Upper lobe of left lung (tissue), 6 donors: ENCODE data around the gene CAST. TPM values are rescaled to one million over a fixed set of nuclear protein-coding genes. Genes with fewer than 3 reads are reported as not detected.

Experiments
- ATAC-seq, 2 donors: fragments of 200-7000 bp; cut with Tn5 transposase; one replicate each; pipeline ENCODE4 v1.9.1; 2022; ENCODE audit warnings: mild to moderate bottlenecking in 2 of 2, moderate library complexity in 2 of 2; ENCODE audit not compliant: low FRiP score in 2 of 2
- DNase-seq, 2 donors: peaks; one replicate each; pipeline ENCODE4 v3.0.0-alpha.2; 2019 to 2020
- H3K27ac ChIP-seq, 4 donors: fragments of 200-600 bp; sonication (generic); one replicate each; pipeline ENCODE4 v1.5.1; 2016 to 2019
- H3K27me3 ChIP-seq, 4 donors: fragments of 200-600 bp; sonication (generic); one replicate each; pipeline ENCODE4 v1.5.1; 2017 to 2019
- H3K36me3 ChIP-seq, 4 donors: fragments of 200-600 bp; sonication (generic); one replicate each; pipeline ENCODE4 v1.5.1; 2016 to 2019
- H3K4me1 ChIP-seq, 4 donors: fragments of 200-600 bp; sonication (generic); one replicate each; pipeline ENCODE4 v1.5.1; 2018 to 2019
- H3K4me3 ChIP-seq, 4 donors: fragments of 200-600 bp; sonication (generic); one replicate each; pipeline ENCODE4 v1.5.1; 2017 to 2019; ENCODE audit warnings: mild to moderate bottlenecking in 2 of 4, moderate library complexity in 1 of 4
- H3K9me3 ChIP-seq, 4 donors: fragments of 200-600 bp; sonication (generic); one replicate each; pipeline ENCODE4 v1.5.1; 2018 to 2019
- EP300 ChIP-seq, 4 donors: sonication (generic); formaldehyde crosslinking; IDR thresholded peaks; one replicate each; pipeline ENCODE4 v1.5.1; 2017; ENCODE audit warnings: antibody characterized with exemption in 4 of 4, control low read depth in 2 of 4
- POLR2A ChIP-seq, 4 donors: fragments of 450-650 bp; IDR thresholded peaks; one replicate each; pipeline ENCODE4 v1.5.1; 2016 to 2017; ENCODE audit warnings: antibody characterized with exemption in 4 of 4, mild to moderate bottlenecking in 2 of 4
- POLR2AphosphoS5 ChIP-seq, 2 donors: sonication (generic); formaldehyde crosslinking; IDR thresholded peaks; one replicate each; pipeline ENCODE4 v1.5.1; 2017; ENCODE audit warnings: antibody characterized with exemption in 2 of 2
- WGBS, 2 donors: methylation state at CpG; one replicate each; pipeline ENCODE4 v1.1.5; 2017 to 2018; 5-methylcytosine and 5-hydroxymethylcytosine counted together
- total RNA-seq, 6 donors: library from RNA; depleted of rRNA in 4 of 6; stranded (reverse); fragments of >200 nt in 4 of 6; gene quantifications; one replicate each; pipeline versions ENCODE4 v1.1.0 to v1.2.1, GENCODE V29; 2016 to 2021
- TF ChIP-seq, protein P1 (sequence below), 6 experiments: fragments of 450-650 bp in 4 of 6; fragments of 200-600 bp in 2 of 6; sonication (generic) in 2 of 6; IDR thresholded peaks; one replicate each; pipeline ENCODE4 v1.5.1; 2016 to 2019; ENCODE audit warnings: antibody characterized with exemption in 6 of 6
- donor health status: DM: no; HTN: no; CAD: no; lungs with moderate emphysema.
- donor health status: DM: no; HTN: yes; CAD: no; lungs with severe emphysema.

Gene CAST
- total RNA-seq, 6 donors from 2014 or later: 233 to 388 (median 270) TPM

DNA sequence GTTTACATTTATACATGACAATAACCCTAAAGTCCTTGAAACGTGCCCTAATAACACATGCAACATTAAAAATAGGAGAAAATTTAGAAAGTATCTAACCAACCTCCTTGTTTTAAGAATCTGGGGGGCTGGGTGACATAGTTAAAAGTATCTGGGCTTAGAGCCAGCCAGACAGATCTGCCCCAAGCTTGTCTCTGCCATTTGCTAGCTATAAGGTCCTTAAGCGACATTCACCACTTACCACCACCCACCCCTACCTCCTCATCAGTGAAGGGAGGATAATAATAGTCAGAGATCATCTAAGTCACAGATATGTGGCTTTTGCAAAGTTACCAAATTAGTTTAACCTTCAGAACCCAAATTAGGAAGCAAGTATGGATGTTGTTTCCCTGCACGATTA lies 33.8 kb upstream of the CAST start:
- Histone ChIP-seq H3K27me3 (no peaks in the 10 kb centered on the region), H3K4me3 (no peak overlapping the region), H3K9me3 (no peaks in the 10 kb centered on the region), H3K27ac (no peak overlapping the region), H3K4me1 (peaks cover 0 to 10% (median 4%) of the 10 kb centered on the region in 4 donors), H3K36me3 (no peaks in the 10 kb centered on the region)
- WGBS, 2 donors: 81 to 86% methylated on average over 3 of the region's 3 CpGs
- DNase-seq (no peak), ATAC-seq (no peak)
- no peak for TF ChIP-seq POLR2AphosphoS5 (IDR thresholded peaks at IDR 0.05)
- no peak for TF ChIP-seq EP300 (IDR thresholded peaks at IDR 0.05)
- TF ChIP-seq, protein P1, sequence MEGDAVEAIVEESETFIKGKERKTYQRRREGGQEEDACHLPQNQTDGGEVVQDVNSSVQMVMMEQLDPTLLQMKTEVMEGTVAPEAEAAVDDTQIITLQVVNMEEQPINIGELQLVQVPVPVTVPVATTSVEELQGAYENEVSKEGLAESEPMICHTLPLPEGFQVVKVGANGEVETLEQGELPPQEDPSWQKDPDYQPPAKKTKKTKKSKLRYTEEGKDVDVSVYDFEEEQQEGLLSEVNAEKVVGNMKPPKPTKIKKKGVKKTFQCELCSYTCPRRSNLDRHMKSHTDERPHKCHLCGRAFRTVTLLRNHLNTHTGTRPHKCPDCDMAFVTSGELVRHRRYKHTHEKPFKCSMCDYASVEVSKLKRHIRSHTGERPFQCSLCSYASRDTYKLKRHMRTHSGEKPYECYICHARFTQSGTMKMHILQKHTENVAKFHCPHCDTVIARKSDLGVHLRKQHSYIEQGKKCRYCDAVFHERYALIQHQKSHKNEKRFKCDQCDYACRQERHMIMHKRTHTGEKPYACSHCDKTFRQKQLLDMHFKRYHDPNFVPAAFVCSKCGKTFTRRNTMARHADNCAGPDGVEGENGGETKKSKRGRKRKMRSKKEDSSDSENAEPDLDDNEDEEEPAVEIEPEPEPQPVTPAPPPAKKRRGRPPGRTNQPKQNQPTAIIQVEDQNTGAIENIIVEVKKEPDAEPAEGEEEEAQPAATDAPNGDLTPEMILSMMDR (IDR thresholded peaks at IDR 0.05): no peak
- no peak for TF ChIP-seq POLR2A (IDR thresholded peaks at IDR 0.05)

DNA sequence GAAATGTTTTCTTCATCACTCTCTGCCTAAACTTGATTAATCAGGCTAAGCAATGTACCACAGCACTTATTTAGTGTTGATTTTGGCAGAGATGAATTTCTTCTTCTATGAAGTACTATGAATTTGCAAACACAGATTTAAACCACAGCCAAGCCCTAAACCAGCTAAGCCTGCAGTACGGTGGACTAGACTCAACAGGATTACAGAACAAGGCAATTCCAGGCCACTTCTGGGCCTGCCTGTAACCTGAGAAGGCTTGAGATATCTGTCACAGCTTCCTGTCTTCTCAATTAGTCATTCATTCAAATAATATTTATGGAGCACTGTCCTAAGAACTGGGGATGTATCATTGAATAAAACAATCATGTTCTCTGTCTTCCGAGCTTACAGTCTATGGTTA lies 32.4 kb upstream of the CAST start:
- no peak for TF ChIP-seq POLR2AphosphoS5 (IDR thresholded peaks at IDR 0.05)
- no peak for TF ChIP-seq POLR2A (IDR thresholded peaks at IDR 0.05)
- TF ChIP-seq, protein P1 (IDR thresholded peaks at IDR 0.05): no peak
- no peak for TF ChIP-seq EP300 (IDR thresholded peaks at IDR 0.05)
- no peak overlapping the region for H3K4me3 ChIP-seq
- peak overlapping the region in 1 of 4 donors; percentile 40 for H3K27ac ChIP-seq
- 22 to 57% methylated on average over 2 of the region's 2 CpGs for WGBS, 2 donors
- ATAC-seq: peak; percentile 60 to 87
- no peaks in the 10 kb centered on the region for H3K36me3 ChIP-seq
- H3K4me1 ChIP-seq: peaks cover 0 to 10% (median 4%) of the 10 kb centered on the region in 4 donors
- peak in 1 of 2 donors; percentile 77 for DNase-seq
- H3K9me3 ChIP-seq: no peaks in the 10 kb centered on the region
- H3K27me3 ChIP-seq: no peaks in the 10 kb centered on the region

DNA sequence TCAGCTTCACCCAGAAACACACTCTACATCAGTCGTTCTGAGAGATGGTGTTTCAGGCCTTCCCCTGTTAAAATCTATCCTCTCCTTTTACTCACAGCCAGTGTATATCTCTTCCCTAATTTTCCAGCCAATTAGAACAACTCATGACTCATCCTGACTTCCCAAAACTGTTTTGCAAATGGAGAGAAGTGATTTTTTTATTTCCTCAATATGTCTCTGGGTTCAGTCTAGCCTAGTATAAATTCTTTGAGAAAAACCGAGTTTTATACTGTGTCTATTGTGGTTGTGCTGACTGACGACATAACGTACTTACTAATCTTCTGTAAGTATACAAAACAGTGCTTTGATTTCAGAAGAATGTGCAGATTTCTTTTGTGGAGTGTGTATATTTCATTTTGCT lies 28.4 kb upstream of the CAST start:
- peak in 1 of 2 donors; percentile 44 for ATAC-seq

DNA sequence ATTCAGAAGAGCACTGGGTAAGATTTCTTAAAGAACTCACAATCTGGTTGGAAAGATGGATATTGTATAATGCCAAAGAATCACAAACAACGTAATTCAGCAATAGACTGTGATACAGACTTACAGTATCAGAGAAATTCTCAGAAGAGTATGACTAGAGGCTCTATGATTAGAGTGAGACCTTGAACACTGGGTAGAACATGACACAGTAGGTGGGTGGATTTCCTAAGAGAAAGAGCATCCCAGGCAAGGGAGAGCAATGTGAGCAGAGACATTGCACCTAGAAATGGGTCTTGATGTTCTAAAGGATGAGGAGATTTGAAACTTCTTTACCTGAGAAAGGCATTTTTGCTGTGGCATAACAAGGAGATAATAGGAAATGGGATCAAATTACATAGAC lies 27.3 kb upstream of the CAST start:
- H3K36me3 ChIP-seq: no peaks in the 10 kb centered on the region
- TF ChIP-seq EP300 (IDR thresholded peaks at IDR 0.05) (no peak), POLR2AphosphoS5 (IDR thresholded peaks at IDR 0.05) (no peak), POLR2A (IDR thresholded peaks at IDR 0.05) (no peak)
- TF ChIP-seq, protein P1 (IDR thresholded peaks at IDR 0.05): no peak
- H3K4me1 ChIP-seq: peaks cover 0 to 5% (median 0%) of the 10 kb centered on the region in 4 donors
- no peaks in the 10 kb centered on the region for H3K9me3 ChIP-seq
- ATAC-seq: no peak
- no peak overlapping the region for H3K4me3 ChIP-seq
- 90 to 96% methylated on average over 1 of the region's 1 CpG for whole genome bisulfite sequencing, 2 donors
- H3K27ac ChIP-seq: no peak overlapping the region
- no peak for DNase-seq
- H3K27me3 ChIP-seq: no peaks in the 10 kb centered on the region

More for the DNA sequence above, 28.4 kb upstream of the CAST start:
- H3K4me3 ChIP-seq: no peak overlapping the region
- no peak for DNase-seq
- 57 to 80% methylated on average over 4 of the region's 4 CpGs for WGBS, 2 donors
- TF ChIP-seq POLR2A (IDR thresholded peaks at IDR 0.05) (peak in 1 of 4 donors; percentile 6), POLR2AphosphoS5 (IDR thresholded peaks at IDR 0.05) (no peak)
- peaks cover 0 to 10% (median 4%) of the 10 kb centered on the region in 4 donors for H3K4me1 ChIP-seq
- no peak overlapping the region for H3K27ac ChIP-seq
- no peaks in the 10 kb centered on the region for H3K36me3 ChIP-seq
- H3K9me3 ChIP-seq: no peaks in the 10 kb centered on the region
- no peaks in the 10 kb centered on the region for H3K27me3 ChIP-seq

DNA sequence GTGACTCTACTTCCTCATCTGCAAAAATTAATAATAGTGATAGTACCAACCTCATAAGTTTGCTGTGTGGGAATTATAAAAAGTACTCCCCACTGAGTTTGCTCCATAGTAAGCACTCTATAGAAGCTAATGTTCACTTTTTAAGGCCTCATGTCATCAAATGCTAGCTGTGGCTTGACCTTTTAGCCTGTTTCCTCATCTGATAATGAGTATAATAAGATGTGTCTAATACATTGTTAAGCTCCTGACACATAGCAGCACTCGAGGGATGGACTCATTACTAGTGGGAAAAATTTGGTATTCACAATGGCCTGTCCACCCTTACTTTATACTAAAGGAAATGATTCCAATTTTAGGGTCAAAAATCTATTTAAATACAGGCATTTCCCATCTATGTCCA lies 26.1 kb upstream of the CAST start:
- ATAC-seq (no peak), DNase-seq (no peak)
- H3K27me3 ChIP-seq: no peaks in the 10 kb centered on the region
- no peak overlapping the region for H3K27ac ChIP-seq
- no peaks in the 10 kb centered on the region for H3K36me3 ChIP-seq
- H3K9me3 ChIP-seq: no peaks in the 10 kb centered on the region
- H3K4me1 ChIP-seq: no peaks in the 10 kb centered on the region
- WGBS, 2 donors: 50 to 68% methylated on average over 1 of the region's 1 CpG
- no peak overlapping the region for H3K4me3 ChIP-seq
- TF ChIP-seq POLR2AphosphoS5 (IDR thresholded peaks at IDR 0.05) (no peak), EP300 (IDR thresholded peaks at IDR 0.05) (no peak)

DNA sequence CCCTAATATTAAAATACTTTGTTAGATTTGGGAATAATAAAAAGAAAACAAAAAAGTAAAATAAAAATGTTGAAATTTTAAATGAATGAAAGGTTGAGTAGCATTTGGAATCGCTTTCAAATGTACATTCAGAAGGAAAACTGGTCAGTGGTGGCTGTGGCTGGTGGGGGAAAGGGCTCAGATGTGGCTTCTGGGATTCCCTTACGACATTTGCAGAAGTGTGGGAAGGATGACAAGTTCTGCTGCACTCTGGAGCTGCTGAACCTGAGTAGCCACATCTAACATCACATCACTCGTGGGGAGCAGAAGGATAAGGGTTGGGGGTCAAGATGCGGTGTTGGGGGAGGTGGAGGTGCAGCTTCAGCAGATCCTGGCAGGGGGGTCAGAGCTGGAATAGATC lies 25.6 kb upstream of the CAST start:
- peak in 1 of 2 donors; percentile 21 for ATAC-seq
- Histone ChIP-seq H3K27ac (no peak overlapping the region), H3K4me1 (peaks cover 2 to 4% (median 3%) of the 10 kb centered on the region in 4 donors), H3K27me3 (no peaks in the 10 kb centered on the region), H3K4me3 (no peak overlapping the region), H3K36me3 (no peaks in the 10 kb centered on the region), H3K9me3 (no peaks in the 10 kb centered on the region)
- no peak for DNase-seq
- TF ChIP-seq EP300 (IDR thresholded peaks at IDR 0.05) (no peak), POLR2A (IDR thresholded peaks at IDR 0.05) (no peak), POLR2AphosphoS5 (IDR thresholded peaks at IDR 0.05) (no peak)
- TF ChIP-seq, protein P1 (IDR thresholded peaks at IDR 0.05): no peak
- 87 to 91% methylated on average over 4 of the region's 4 CpGs for WGBS, 2 donors
